ENCODE results near the gene NFIB.

Gene NFIB

GRCh38 chr9:14141699-14142098 is 172.2 kb downstream of the NFIB start:
- no peak for DNase-seq
- Histone ChIP-seq H3K36me3 (replicated peaks; ENCODE audit: insufficient read depth, low read length) (no peaks in the 10 kb centered on the region), H3K27me3 (replicated peaks; ENCODE audit: insufficient read depth, low read length) (no peaks in the 10 kb centered on the region), H3K4me3 (ENCODE audit: low read length) (no peak overlapping the region), H3K4me1 (ENCODE audit: low read length) (no peaks in the 10 kb centered on the region), H3K9ac (ENCODE audit: low read length) (no peak overlapping the region), H3K4me2 (ENCODE audit: low read depth, low read length) (no peak overlapping the region), H2AFZ (ENCODE audit: low read length) (no peak overlapping the region), H3K27ac (ENCODE audit: low read length) (no peak overlapping the region), H3K79me2 (ENCODE audit: low read length) (no peaks in the 10 kb centered on the region), H3K9me2 (replicated peaks; ENCODE audit: insufficient read depth, low read length) (no peaks in the 10 kb centered on the region), H4K20me1 (ENCODE audit: insufficient read depth, low read length) (no peaks in the 10 kb centered on the region), H3K9me3 (replicated peaks; ENCODE audit: insufficient read depth, low read length) (no peaks in the 10 kb centered on the region), H3F3A (ENCODE audit: insufficient read depth, low read length) (no peaks in the 10 kb centered on the region)
- TF ChIP-seq CTCF (IDR thresholded peaks at IDR 0.05; ENCODE audit: low read length) (no peak), EZH2phosphoT487 (IDR thresholded peaks at IDR 0.05; ENCODE audit: low read length) (no peak), EZH2 (optimal IDR thresholded peaks at IDR 0.05; ENCODE audit: low read depth, low read length) (no peak)

- no peak for TF ChIP-seq CTCF (IDR thresholded peaks at IDR 0.05; ENCODE audit: low read length)
- no peak for TF ChIP-seq EZH2 (optimal IDR thresholded peaks at IDR 0.05; ENCODE audit: low read depth, low read length)
- no peak for TF ChIP-seq EZH2phosphoT487 (IDR thresholded peaks at IDR 0.05; ENCODE audit: low read length)
- H3K27ac ChIP-seq (ENCODE audit: low read length): no peak overlapping the region
- no peak overlapping the region for H3K4me3 ChIP-seq (ENCODE audit: low read length)
- no peak overlapping the region for H3K9ac ChIP-seq (ENCODE audit: low read length)
- H4K20me1 ChIP-seq (ENCODE audit: insufficient read depth, low read length): no peaks in the 10 kb centered on the region
- H3K27me3 ChIP-seq (replicated peaks; ENCODE audit: insufficient read depth, low read length): no peaks in the 10 kb centered on the region
- H2AFZ ChIP-seq (ENCODE audit: low read length): no peak overlapping the region
- no peaks in the 10 kb centered on the region for H3K4me1 ChIP-seq (ENCODE audit: low read length)
- H3K9me3 ChIP-seq (replicated peaks; ENCODE audit: insufficient read depth, low read length): no peaks in the 10 kb centered on the region
- H3K79me2 ChIP-seq (ENCODE audit: low read length): no peaks in the 10 kb centered on the region
- no peaks in the 10 kb centered on the region for H3K9me2 ChIP-seq (replicated peaks; ENCODE audit: insufficient read depth, low read length)
- H3K36me3 ChIP-seq (replicated peaks; ENCODE audit: insufficient read depth, low read length): no peaks in the 10 kb centered on the region
- H3F3A ChIP-seq (ENCODE audit: insufficient read depth, low read length): no peaks in the 10 kb centered on the region
- DNase-seq: no peak
- no peak overlapping the region for H3K4me2 ChIP-seq (ENCODE audit: low read depth, low read length)
These were observed 173.7 kb downstream of the NFIB start for GRCh38 chr9:14140096-14140697.

- Histone ChIP-seq H2AFZ (ENCODE audit: low read length) (no peak overlapping the region), H3K9ac (ENCODE audit: low read length) (no peak overlapping the region), H3F3A (ENCODE audit: insufficient read depth, low read length) (no peaks in the 10 kb centered on the region), H3K36me3 (replicated peaks; ENCODE audit: insufficient read depth, low read length) (no peaks in the 10 kb centered on the region), H3K27ac (ENCODE audit: low read length) (no peak overlapping the region), H3K9me3 (replicated peaks; ENCODE audit: insufficient read depth, low read length) (no peaks in the 10 kb centered on the region), H3K9me2 (replicated peaks; ENCODE audit: insufficient read depth, low read length) (no peaks in the 10 kb centered on the region), H3K4me1 (ENCODE audit: low read length) (no peaks in the 10 kb centered on the region), H3K4me2 (ENCODE audit: low read depth, low read length) (no peak overlapping the region), H3K27me3 (replicated peaks; ENCODE audit: insufficient read depth, low read length) (no peaks in the 10 kb centered on the region), H3K79me2 (ENCODE audit: low read length) (no peaks in the 10 kb centered on the region), H3K4me3 (ENCODE audit: low read length) (no peak overlapping the region), H4K20me1 (ENCODE audit: insufficient read depth, low read length) (no peaks in the 10 kb centered on the region)
- no peak for DNase-seq
- TF ChIP-seq CTCF (IDR thresholded peaks at IDR 0.05; ENCODE audit: low read length): no peak
- TF ChIP-seq EZH2phosphoT487 (IDR thresholded peaks at IDR 0.05; ENCODE audit: low read length): no peak
- no peak for TF ChIP-seq EZH2 (optimal IDR thresholded peaks at IDR 0.05; ENCODE audit: low read depth, low read length)
These were observed 174.7 kb downstream of the NFIB start for GRCh38 chr9:14139287-14139686.
